LNCaP clone FGC (cell line): ENCODE data around the gene TNS4.

ENCODE experiments used
- DNase-seq: peaks from one replicate; pipeline ENCODE4 v3.0.0-alpha.2; 2011; ENCODE audit warnings: low read depth
- H3K4me3 ChIP-seq: 2 replicates; pipeline ENCODE4 v1.5.1; 2011; ENCODE audit warnings: mild to moderate bottlenecking, low read depth, low read length, control low read depth
- CTCF ChIP-seq: IDR thresholded peaks from 2 replicates; pipeline ENCODE4 v1.5.1; 2012; ENCODE audit warnings: mild to moderate bottlenecking; ENCODE audit not compliant: control insufficient read depth, insufficient read depth; ENCODE audit errors: extremely low read depth

TNS4 gene

GRCh38 chr17:40538936-40539705 lies 37.7 kb upstream of the TNS4 start:
- DNase-seq: no peak
- TF ChIP-seq CTCF: no peak
- H3K4me3 ChIP-seq: no peak overlapping the region

- DNase-seq: no peak
These were observed 36.9 kb upstream of the TNS4 start for GRCh38 chr17:40538019-40538935.

GRCh38 chr17:40536295-40537171 lies 35.1 kb upstream of the TNS4 start:
- no peak for TF ChIP-seq CTCF
- no peak for DNase-seq
- no peak overlapping the region for H3K4me3 ChIP-seq

More at GRCh38 chr17:40538019-40538935, 36.9 kb upstream of the TNS4 start:
- no peak overlapping the region for H3K4me3 ChIP-seq
- TF ChIP-seq CTCF: no peak

- H3K4me3 ChIP-seq: no peak overlapping the region
- no peak for TF ChIP-seq CTCF
- no peak for DNase-seq
These were observed 34.5 kb upstream of the TNS4 start for GRCh38 chr17:40535924-40536294.

- no peak overlapping the region for H3K4me3 ChIP-seq
- no peak for DNase-seq
- no peak for TF ChIP-seq CTCF
These were observed 34.0 kb upstream of the TNS4 start for GRCh38 chr17:40535438-40535837.

GRCh38 chr17:40534371-40535189 lies 33.2 kb upstream of the TNS4 start:
- TF ChIP-seq CTCF: no peak
- no peak overlapping the region for H3K4me3 ChIP-seq
- no peak for DNase-seq
